Mucosa of descending colon (tissue), 3 donors: Measurements from ENCODE around the gene UBE2U. TPM values are rescaled to one million over a fixed set of nuclear protein-coding genes. Genes with fewer than 3 reads are reported as not detected.

Source experiments
- ATAC-seq: fragments of 200-7000 bp; cut with Tn5 transposase; one replicate; pipeline ENCODE4 v1.9.1; 2020; ENCODE audit warnings: mild to moderate bottlenecking, moderate library complexity
- DNase-seq, 3 donors: peaks; one replicate each; pipeline ENCODE4 v3.0.0-alpha.2; 2020
- H3K36me3 ChIP-seq: fragments of 200-600 bp; one replicate; pipeline ENCODE4 v1.8.0; 2021; ENCODE audit warnings: low read depth, mild to moderate bottlenecking
- H3K4me1 ChIP-seq: fragments of 200-600 bp; one replicate; pipeline ENCODE4 v1.8.0; 2021; ENCODE audit warnings: low read depth, mild to moderate bottlenecking
- H3K4me3 ChIP-seq: fragments of 200-600 bp; one replicate; pipeline ENCODE4 v1.8.0; 2021; ENCODE audit warnings: mild to moderate bottlenecking
- H3K9me3 ChIP-seq: fragments of 200-600 bp; one replicate; pipeline ENCODE4 v1.8.0; 2021; ENCODE audit warnings: mild to moderate bottlenecking
- intact Hi-C, 2 donors: fragments of 100-400 bp; cut with DNase I in 1 of 2; cut with micrococcal nuclease in 1 of 2; formaldehyde crosslinking; loops; one replicate each; pipeline versions ENCODE4 v1.11.0 to v1.11.1; 2022; cut with DNase I, micrococcal nuclease
- total RNA-seq, 3 donors: library from RNA; stranded (reverse); fragmentation: NEBNext Ultra II Directional in 2 of 3; extraction: Animal tissue kit (Norgen Biotek cat#: 25700) in 2 of 3; gene quantifications; one replicate each; pipeline versions ENCODE4 v1.2.1 to v1.2.4, GENCODE V29; 2021 to 2023
- TF ChIP-seq, protein P1 (sequence below): fragments of 200-600 bp; IDR thresholded peaks from one replicate; pipeline ENCODE4 v1.8.0; 2022; ENCODE audit warnings: antibody characterized with exemption, mild to moderate bottlenecking
- donor health status: DM: no; HTN: no; CAD: no; lungs with moderate emphysema.
- donor health status: DM: no; HTN: no; CAD: no.
- donor health status: DM: no; HTN: yes; CAD: no.

Gene UBE2U
- total RNA-seq, 3 donors from 2014 or later: not detected

DNA sequence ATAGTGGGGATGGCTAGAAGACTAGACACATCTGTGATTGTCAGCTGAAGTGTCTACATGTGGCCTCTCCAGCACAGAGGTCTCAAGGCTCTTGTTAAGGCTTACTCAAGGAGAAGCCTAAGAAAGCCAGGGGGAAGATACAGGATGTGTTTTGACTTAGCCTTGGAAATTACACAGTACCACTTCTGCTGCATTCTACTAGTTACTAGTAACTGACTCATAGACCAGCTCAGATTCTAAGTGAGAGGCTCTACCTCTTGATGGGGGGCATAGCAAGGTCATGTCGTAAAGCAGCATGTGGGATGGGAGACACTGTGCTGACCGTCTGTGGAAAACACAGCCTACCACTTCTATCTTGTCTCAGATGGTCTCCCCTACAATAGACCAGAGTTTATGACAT, 99.5 kb downstream of the UBE2U start:
- Histone ChIP-seq H3K4me1 (no peaks in the 10 kb centered on the region), H3K4me3 (no peak overlapping the region), H3K36me3 (no peaks in the 10 kb centered on the region), H3K9me3 (no peaks in the 10 kb centered on the region)
- TF ChIP-seq, protein P1, sequence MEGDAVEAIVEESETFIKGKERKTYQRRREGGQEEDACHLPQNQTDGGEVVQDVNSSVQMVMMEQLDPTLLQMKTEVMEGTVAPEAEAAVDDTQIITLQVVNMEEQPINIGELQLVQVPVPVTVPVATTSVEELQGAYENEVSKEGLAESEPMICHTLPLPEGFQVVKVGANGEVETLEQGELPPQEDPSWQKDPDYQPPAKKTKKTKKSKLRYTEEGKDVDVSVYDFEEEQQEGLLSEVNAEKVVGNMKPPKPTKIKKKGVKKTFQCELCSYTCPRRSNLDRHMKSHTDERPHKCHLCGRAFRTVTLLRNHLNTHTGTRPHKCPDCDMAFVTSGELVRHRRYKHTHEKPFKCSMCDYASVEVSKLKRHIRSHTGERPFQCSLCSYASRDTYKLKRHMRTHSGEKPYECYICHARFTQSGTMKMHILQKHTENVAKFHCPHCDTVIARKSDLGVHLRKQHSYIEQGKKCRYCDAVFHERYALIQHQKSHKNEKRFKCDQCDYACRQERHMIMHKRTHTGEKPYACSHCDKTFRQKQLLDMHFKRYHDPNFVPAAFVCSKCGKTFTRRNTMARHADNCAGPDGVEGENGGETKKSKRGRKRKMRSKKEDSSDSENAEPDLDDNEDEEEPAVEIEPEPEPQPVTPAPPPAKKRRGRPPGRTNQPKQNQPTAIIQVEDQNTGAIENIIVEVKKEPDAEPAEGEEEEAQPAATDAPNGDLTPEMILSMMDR: no peak
- ATAC-seq (no peak), DNase-seq (no peak)
- intact Hi-C loops: no loop called here

DNA sequence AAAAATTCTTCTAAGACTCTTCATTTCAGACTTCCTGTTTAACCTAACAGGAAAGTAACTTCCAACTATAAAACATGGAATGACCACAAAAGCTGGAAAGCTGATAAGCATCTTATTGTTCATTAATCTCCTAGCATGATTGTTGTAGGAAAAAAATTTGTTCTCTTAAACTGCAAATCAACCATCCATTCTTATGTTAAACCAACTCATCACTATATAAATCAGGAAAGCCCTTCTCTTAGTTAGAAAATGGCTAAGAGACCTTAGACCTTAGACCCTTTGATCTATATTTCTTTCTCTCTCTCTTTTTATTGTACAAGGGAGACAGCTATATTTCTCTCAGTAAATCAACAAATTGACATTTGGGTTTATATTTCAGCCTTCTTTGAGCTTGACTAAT, 101.4 kb downstream of the UBE2U start:
- Histone ChIP-seq H3K4me1 (no peaks in the 10 kb centered on the region), H3K36me3 (no peaks in the 10 kb centered on the region), H3K9me3 (no peaks in the 10 kb centered on the region), H3K4me3 (no peak overlapping the region)
- no peak for DNase-seq
- TF ChIP-seq, protein P1: no peak
- no peak for ATAC-seq
- intact Hi-C loops: no loop called here

DNA sequence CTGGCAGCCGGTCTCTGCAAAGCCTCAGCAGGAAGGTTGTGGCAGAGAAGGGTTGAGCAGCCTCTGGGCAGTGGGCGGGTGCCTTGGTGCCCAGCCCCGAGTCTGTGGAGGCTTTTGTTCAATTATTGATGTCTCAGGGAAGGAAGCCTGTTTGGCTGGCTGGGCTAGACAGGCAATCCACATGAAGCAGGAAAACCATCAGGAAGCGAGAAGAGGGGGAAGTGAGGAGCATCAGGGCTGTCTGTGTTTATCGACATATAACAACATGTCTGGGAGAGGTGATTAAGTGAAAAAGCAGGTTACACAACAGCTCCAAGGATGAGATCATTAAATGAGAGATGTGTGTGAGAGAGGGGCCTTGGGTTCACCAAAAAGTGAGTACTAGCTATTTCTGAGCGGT, 105.4 kb downstream of the UBE2U start:
- no peaks in the 10 kb centered on the region for H3K9me3 ChIP-seq
- no peaks in the 10 kb centered on the region for H3K4me1 ChIP-seq
- no peak overlapping the region for H3K4me3 ChIP-seq
- DNase-seq (no peak), ATAC-seq (no peak)
- no peaks in the 10 kb centered on the region for H3K36me3 ChIP-seq
- intact Hi-C loops: no loop called here
- TF ChIP-seq, protein P1: no peak

DNA sequence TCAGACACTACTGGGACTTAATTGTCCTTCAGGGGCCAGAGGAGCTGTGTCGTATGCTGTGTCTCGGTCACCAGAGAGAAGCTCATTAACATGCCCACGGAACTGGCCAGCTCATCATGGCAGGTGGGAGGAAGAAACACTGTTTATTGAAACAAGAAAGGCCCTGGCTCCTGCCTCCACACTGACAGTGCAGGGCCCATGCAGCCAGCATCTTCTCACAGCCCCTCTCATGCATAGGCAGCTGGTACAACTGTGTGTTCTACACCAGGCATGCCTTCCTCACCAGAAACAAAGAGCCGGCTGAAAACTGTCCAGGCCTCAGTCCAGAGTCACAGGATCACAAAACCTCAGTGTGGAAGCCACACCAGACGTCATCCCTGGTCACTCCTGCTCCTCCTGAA, 106.0 kb downstream of the UBE2U start:
- Histone ChIP-seq H3K9me3 (no peaks in the 10 kb centered on the region), H3K36me3 (no peaks in the 10 kb centered on the region), H3K4me3 (no peak overlapping the region), H3K4me1 (no peaks in the 10 kb centered on the region)
- no peak for ATAC-seq
- intact Hi-C loops: no loop called here
- DNase-seq: no peak
- TF ChIP-seq, protein P1: no peak

DNA sequence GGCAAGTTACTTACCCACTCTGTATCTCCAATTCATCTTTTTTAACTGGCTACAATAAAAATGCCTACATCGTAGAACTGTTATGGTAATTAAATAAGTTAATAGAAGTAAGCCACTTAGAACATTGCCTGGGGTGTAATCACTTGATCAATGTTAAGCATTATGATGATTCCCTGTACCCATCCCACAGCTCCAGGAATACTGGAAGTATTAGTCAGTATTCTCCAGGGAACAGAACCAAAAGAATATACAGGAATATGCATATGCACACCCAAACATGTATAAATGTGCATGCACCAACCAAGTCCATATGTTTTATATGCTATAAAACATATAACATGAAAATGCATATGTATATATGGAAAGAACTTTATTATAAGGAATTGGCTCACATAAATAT, 107.3 kb downstream of the UBE2U start:
- ATAC-seq: no peak
- Histone ChIP-seq H3K9me3 (no peaks in the 10 kb centered on the region), H3K4me3 (no peak overlapping the region), H3K4me1 (no peaks in the 10 kb centered on the region), H3K36me3 (no peaks in the 10 kb centered on the region)
- TF ChIP-seq, protein P1: no peak
- intact Hi-C loops: no loop called here
- no peak for DNase-seq

DNA sequence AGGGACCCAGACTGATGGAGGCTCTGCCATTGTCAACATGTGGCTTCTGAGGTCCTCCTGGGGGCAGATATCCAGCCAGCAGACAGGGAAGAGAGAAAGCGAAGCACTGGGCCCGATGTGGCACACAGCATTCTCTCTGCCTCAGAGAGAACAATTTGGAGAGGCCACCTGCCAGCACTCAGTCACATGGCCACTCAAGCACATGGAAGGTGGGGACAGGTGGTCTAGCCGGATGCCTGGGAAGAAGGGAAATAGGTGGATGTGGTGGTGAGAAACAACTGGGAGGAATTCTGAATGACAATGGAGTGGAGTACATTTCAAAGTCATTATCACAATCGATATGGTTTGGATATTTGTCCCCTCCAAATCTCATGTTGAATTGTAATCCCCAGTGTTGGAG, 109.0 kb downstream of the UBE2U start:
- TF ChIP-seq, protein P1: no peak
- ATAC-seq (no peak), DNase-seq (no peak)
- H3K4me1 ChIP-seq: no peaks in the 10 kb centered on the region
- H3K4me3 ChIP-seq: no peak overlapping the region
- intact Hi-C loops: no loop called here
- H3K36me3 ChIP-seq: no peaks in the 10 kb centered on the region
- H3K9me3 ChIP-seq: no peaks in the 10 kb centered on the region
